HG02885 (cell line): Measurements from ENCODE around the gene UPF2.
"Not testable (repeated sequence)": the region's sequence is repeated elsewhere in the genome, so short reads cannot be mapped to it uniquely, and the experiment has no call there.

Source experiments
- ATAC-seq: cut with Tn5 transposase; IDR thresholded peaks from one replicate; pipeline ENCODE4 v1.9.1; 2021; ENCODE audit warnings: mild to moderate bottlenecking; ENCODE audit not compliant: unreplicated experiment, poor library complexity

UPF2 gene

DNA sequence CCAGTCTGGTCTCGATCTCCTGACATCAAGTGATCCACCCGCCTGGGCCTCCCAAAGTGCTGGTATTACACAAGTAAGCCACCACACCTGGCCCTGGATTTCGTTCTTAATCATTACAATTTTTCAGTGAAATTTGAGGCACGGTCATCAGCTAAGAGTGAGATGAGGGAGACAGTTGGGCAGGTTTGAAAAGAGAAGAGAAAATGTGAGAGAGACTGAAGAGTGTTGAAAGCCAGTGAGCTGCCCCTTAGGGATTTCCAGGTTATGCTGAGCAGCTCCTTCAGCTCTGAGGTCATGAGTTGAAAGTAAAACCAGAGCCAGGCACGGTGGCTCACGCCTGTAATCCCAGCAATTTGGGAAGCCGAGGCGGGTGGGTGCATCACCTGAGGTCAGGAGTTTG is 5.9 kb upstream of the UPF2 start:
- ATAC-seq = peak; percentile 34

GRCh38 chr10:12045596-12045995 is 3.0 kb upstream of the UPF2 start:
- no peak for ATAC-seq

GRCh38 chr10:12042409-12042796 is 206 bp downstream of the UPF2 start:
- peak; percentile 13 for ATAC-seq

GRCh38 chr10:12041766-12042408 is 722 bp downstream of the UPF2 start:
- peak; percentile 19 for ATAC-seq

- no peak for ATAC-seq
Measured at GRCh38 chr10:12036073-12036655, 6.4 kb downstream of the UPF2 start.

- no peak for ATAC-seq
Measured at GRCh38 chr10:12031404-12031803, 11.2 kb downstream of the UPF2 start.

GRCh38 chr10:12027539-12027938 is 15.1 kb downstream of the UPF2 start:
- ATAC-seq = peak; percentile 55

GRCh38 chr10:12025591-12025990 is 17.0 kb downstream of the UPF2 start:
- no peak for ATAC-seq

DNA sequence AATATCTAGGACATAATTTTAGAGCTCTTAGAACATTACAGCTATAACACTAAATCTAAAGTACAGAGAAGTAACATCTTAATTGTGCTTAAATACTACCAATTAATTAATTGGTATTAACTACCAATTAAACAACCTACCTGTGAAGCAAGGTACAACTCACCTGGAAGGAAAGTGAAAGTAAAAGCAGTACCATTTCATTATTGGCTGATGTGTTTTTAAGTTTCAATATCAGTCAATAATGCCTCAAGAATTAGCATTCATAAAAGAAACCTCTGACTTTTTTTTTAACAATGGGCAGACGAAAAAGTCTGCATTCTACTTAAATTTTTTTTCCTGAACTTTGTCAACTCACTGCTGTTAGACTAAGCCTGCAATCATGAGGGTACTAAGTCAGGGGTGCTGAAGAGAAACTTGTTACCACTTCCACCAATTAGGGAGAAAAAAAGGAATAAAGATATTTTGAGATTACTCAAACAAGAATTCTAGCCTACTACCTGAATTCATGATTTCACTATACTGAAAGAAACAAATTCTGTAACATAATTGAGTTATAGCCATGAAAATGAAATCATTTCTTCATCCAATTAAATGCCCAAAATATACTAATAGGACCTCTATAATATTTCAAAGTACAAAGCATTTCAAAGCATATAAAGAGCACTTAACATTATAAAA is 19.9 kb downstream of the UPF2 start:
- no peak for ATAC-seq

- no peak for ATAC-seq
Measured at GRCh38 chr10:12020574-12020973, 22.0 kb downstream of the UPF2 start.

- ATAC-seq = no peak
Measured at GRCh38 chr10:12019283-12019971, 23.2 kb downstream of the UPF2 start.

- no peak for ATAC-seq
Measured at GRCh38 chr10:12018438-12019282, 23.9 kb downstream of the UPF2 start.

DNA sequence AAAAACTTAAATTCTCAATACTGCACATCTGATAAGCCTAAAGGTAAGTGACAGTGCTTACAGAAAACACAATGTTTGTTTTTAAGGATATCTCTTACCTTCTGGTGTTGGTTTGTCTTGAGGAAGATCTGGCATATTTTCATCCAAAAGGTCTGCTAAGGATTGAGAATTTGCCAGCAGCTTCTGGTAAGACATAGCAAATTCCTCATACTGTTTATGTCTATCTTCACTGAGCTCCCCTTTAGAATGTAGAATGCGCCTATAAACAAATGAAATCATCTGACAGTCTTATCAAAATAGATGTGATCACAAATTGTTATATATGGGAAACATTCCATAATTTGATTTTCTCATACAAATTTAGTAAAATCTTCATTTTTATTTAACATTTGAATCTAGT is 28.7 kb downstream of the UPF2 start:
- no peak for ATAC-seq

GRCh38 chr10:12013391-12013790 is 29.2 kb downstream of the UPF2 start:
- not testable (repeated sequence) for ATAC-seq

DNA sequence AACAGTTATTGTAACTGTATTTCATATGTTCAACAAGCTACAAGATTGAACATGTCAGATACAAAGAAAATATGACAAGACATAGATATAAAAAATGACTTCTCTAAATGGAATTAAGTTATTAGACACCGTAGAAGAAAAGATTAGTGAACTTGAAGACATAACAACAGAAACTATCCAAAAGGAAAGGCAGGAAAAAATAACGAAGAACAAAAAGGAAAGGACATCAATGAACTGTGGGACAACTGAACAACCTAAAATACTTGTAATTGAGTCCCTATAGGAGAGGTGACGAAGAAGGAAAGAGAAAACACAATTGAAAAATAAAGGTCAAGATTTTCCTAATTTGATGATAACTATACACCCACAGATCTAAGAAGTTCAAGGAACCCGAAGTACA is 32.3 kb downstream of the UPF2 start:
- no peak for ATAC-seq

- ATAC-seq = not testable (repeated sequence)
Measured at GRCh38 chr10:12008842-12009241, 33.8 kb downstream of the UPF2 start.

DNA sequence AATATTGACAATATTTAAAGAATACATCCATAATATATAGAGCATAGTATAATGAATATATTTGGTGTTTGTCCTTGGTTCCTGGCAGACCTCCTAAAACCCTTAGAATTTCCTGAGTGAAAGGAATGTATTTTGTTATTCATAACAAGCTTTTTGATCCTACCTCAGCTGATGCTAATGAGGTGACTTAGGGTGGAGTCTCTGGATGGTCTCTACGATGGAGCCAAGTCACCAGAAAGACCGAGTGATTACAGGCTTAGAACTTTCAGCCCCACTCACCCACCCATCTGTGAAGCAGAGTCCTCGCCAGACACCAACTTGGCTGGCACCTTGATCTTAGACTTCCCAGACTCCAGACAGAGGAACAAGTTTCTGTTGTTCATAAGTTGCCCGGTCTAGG is 35.9 kb downstream of the UPF2 start:
- no peak for ATAC-seq

GRCh38 chr10:11993834-11994468 is 48.7 kb downstream of the UPF2 start:
- ATAC-seq = no peak

GRCh38 chr10:11988924-11989323 is 53.7 kb downstream of the UPF2 start:
- ATAC-seq = no peak
